GM03348 (cell line): Measurements from ENCODE around the gene PI4KB.
"Not testable (repeated sequence)": the region's sequence is repeated elsewhere in the genome, so short reads cannot be mapped to it uniquely, and the experiment has no call there.

ENCODE experiments used
- DNase-seq: peaks from one replicate; pipeline ENCODE4 v3.0.0; 2012; ENCODE audit warnings: low spot score

The PI4KB gene

GRCh38 chr1:151327223-151327902 is at the start of gene PI4KB:
Gene PI4KB, minus strand, starts transcription at chr1:151327416. Its CDS starts 10,935 bp downstream, at chr1:151316481.
- DNase-seq, result peak; percentile 96

- no peak for DNase-seq
These were observed 46.0 kb upstream of the PI4KB start for GRCh38 chr1:151373196-151373595.

GRCh38 chr1:151372058-151372934 is 45.1 kb upstream of the PI4KB start, which contains the start of gene SELENBP1:
Gene SELENBP1, minus strand, starts transcription at chr1:151372705. Its CDS starts 64 bp downstream, at chr1:151372641.
- DNase-seq, result peak; percentile 72

GRCh38 chr1:151371370-151372057 is 44.3 kb upstream of the PI4KB start:
- peak; percentile 72 for DNase-seq

GRCh38 chr1:151370211-151370911 is 43.1 kb upstream of the PI4KB start:
- no peak for DNase-seq

- DNase-seq, result no peak
These were observed 42.4 kb upstream of the PI4KB start for GRCh38 chr1:151369621-151370048.

- DNase-seq, result no peak
These were observed 42.0 kb upstream of the PI4KB start for GRCh38 chr1:151369302-151369610.

DNA sequence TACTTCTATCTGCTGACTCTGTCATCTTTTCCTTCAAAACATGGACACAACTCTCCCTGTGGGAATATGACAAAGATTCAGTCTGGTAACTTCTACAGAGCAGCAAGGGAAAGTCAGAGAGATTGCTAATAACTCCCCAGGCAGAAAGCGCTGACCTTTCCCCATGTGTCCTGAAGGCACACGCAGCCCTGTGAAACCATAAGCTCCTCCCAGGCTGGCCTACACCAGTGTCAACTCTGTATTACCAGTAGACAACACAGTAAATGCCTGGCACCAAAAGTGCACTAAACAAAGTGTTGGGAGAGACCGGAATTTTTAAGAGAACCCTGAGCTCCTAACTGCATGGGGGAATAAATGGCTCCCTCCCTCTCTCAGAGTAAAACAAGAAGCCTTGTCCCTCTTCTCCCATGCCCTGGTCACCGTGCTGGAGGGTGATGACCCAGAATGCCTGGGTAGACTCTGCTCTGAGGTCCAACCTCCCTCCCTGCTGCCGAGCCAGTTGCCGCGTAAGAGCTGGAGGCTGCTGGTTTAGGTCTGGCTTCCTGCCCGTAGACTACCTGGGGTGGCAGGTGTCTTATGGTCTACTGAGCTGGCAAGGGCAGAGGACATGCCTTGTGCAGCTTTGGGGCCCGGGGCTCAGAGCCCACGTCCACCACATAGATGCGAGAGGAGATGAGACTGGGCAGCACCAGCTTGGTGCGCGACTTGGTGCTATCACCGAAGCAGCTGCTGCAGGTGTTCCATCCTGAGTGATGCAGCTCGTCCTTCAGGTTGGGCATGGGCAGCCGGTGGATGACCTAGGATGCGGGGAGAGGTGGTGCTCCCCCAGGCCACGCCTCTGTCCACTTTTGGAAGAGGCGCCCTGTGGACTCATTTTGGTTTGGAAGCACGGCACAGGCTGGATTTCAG is 41.4 kb upstream of the PI4KB start:
- DNase-seq, result no peak

DNA sequence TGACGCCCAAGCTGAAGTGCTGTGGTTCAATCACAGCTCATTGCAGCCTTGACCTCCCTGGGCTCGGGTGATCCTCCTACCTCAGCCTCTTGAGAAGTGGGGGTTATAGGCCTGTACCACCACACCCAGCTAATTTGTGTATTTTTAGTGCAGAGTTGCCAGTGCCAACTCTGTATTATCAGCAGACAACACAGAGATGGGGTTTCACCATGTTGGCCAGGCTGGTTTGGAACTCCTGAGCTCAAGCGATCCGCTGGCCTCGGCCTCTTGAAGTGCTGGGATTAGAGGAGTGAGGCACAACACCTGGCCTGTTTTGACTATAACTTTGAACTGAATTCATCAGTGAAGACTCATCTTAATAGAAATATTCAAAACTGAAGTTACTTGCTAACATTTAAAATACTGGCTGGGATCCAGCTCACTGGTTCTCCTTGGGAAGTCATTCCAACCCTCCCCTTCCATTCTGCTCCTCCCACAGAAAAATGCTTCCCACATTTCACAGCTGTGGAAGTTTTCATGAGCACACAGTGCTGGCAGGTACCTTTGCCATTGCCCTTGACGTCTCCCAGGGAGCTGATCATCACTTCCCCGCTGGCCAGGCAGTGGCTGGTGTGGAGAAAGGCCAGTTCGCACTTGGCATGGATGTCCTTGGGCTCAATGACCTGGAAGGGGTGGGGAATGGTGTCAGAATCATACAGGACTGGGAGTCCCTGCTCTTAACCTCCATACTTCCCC is 40.6 kb upstream of the PI4KB start:
- no peak for DNase-seq

DNA sequence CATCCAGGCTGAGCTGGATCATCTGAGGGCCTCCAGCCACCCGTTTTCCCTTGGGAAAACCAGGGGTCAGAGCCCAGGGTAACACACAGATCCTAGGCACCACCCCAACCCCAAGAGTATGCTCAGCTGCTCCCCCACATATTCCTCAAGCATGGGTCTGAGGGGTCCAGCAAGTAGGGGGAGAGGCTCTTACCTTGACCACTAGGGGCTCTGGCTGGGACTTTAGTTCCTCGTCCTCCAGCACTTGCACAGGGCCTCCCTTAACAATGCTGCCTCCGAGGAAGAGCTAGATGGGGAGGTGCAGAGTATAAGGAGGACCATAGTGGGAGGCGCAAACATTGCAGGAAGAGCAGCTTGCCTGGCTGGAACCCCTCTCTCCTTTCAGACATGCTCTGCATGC is 37.8 kb upstream of the PI4KB start:
- no peak for DNase-seq

- no peak for DNase-seq
These were observed 35.3 kb upstream of the PI4KB start for GRCh38 chr1:151362308-151363155.

DNA sequence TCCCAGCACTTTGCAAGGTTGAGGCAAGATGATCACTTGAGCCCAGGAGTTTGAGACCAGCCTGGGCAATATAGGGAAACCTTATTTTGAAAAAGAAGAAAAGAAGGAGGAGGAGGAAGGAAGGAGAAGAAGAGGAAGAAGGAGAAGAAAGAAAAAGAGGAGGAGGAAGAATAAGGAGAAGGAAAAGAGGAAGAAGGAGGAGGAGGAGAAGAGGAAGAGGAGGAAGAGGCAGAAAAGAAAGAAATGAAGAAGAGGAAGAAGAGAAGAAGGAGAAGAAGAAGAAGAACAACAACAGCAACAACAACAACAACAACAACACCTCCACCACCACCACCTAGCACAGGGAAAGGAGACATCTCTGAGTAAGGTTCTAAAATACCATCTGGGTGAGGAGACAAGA is 34.7 kb upstream of the PI4KB start:
- no peak for DNase-seq

DNA sequence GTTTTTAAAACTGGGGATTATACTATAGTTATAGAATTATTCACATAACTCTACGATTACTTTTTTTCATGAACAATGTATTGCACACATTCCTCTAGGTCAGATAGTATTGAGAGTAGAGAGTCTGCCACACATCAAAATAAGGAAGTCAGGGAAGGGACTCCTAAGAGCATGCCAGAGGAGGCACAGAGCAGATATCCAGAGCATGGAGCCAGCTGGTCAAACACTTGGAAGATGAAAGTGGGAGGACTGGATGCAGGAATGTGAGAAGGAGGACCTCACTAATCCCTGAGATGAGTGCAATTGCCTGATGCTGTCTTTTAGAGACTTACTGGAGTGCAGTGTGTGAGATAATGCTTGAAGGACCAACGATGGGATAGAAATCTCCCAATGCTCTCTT is 29.5 kb upstream of the PI4KB start:
- DNase-seq, result no peak

DNA sequence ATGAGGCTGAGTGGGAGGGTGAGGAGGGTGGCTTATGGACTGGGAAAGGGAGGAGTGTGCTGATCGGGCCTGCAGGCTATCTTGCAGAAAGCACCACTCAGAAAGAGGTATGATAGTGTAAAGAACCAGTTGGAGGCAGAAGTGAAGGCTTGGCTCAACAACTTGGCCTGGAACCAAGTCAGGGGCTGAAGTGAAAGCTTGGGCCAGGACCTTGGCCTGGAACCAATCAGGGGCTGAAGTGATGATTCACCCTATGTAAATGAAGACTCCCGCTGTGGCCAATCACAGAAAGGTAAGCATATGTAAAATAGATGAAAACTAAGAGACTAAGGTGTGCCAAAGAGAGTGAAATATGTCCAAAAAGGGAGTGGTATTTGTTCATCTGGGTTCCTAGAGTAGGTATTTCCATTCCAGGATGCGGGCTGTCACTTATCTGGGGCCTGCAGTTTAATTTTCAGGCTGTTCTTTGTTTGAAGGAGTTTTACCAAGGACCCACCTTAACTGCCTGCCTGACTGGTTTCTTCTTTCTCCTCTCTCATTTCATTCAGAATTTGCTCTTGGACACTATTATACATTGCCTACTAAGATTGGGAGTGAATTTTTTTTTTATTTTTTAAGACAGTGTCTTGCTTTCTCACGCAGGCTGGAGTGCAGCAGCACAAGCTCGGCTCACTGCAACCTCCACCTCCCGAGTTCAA is 25.0 kb upstream of the PI4KB start:
- no peak for DNase-seq

DNA sequence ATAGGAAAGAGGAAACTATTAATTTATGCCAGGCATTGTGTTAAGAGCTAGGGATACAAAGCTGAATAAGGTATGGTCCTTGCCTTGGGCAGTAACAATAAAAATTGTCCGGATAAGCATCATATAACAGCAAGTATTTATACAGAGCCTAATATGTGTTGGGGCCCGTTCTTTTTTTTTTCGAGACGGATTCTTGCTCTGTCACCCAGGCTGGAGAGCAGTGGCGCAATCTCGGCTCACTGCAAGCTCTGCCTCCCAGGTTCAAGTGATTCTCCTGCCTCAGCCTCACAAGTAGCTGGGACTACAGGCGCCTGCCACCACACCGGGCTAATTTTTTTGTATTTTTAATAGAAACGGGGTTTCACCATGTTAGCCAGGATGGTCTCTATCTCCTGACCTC is 23.1 kb upstream of the PI4KB start:
- DNase-seq, result not testable (repeated sequence)

DNA sequence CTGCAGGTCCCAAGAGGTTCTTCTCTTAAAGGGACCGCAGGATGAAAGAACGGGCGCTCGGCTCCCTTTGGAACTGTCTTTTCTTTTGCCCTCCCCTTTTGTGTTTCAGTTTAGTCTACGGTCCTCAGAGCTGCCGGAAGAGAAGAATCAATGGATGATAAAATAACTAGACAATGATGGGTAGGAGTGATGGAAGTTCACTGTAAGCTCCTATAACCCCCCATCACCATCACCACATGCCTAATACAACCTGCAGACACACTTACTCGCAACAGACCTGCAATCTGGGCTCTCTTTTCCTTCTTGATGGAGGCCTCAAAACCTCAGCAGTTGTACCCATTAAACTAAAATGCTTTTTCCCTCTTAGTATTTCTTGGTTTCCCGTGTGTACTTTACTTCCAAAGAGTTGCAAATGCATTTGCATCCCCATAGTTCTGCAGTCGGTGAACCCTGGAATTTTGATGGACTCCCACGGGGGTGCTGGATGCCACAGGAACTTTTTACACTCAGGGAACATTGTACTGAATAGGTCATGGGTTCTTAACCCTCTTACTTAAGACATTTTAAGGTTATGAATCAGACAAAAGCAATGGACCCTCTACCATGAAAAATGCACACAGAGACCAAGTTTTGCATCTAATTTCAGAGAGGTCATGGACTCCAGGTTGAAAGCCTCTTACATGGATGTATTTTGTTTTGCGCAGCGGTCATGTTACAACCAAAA is 20.5 kb upstream of the PI4KB start:
- no peak for DNase-seq

DNA sequence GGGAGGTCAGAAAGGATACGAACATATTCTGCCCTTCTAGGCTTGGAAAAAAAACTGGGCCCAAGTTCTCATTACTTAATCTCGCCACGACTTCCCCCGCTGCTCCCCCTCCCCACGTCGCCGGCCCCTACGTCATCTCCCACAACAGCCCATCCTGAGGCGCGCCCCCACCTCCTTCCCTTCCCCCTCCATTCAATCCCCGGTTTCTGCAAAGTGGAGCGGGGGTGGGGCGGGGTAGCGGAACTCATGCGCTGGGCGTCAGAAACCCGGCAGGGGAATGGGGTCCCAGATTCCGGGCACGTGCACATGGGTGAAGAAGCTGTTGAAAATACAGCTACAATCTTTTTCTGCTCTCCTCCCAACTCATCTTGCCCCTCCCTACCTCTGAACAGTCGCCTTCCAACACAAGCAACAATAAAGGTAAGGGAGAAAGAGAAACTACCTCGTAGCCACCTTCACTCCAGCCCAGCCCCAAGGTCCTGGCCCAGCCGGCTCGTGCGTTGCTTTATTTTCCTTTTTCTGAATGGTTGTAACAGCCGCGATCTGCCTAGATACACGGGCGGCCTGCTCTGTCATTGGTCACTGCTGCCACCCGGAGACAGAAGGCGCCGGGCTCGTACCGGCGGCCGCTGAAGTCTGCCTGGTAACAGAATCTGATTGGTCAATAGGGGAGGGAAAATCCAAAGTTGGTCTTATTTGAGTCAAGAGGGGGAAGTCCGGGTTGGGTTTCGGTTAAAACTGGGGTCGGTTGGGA is 19.7 kb upstream of the PI4KB start, which contains the start of gene RFX5:
Gene RFX5, minus strand, starts transcription at position 484 of the 754 bp plus-strand sequence. CDS start 932 bp downstream, outside the sequence.
- DNase-seq, result peak; percentile 98
